Mucosa of gallbladder (tissue), 1 donor: ENCODE measurements around the gene ZNF705A. TPM values are rescaled to one million over a fixed set of nuclear protein-coding genes. Genes with fewer than 3 reads are reported as not detected.
"Not testable (repeated sequence)": the region's sequence is repeated elsewhere in the genome, so short reads cannot be mapped to it uniquely, and the experiment has no call there.

Source experiments
- DNase-seq: peaks from one replicate; pipeline ENCODE4 v3.0.0-alpha.2; 2020; ENCODE audit warnings: low spot score
- total RNA-seq: library from RNA; stranded (reverse); gene quantifications from one replicate; pipeline ENCODE4 v1.2.1, GENCODE V29; 2021
- donor health status: DM: no; HTN: no; CAD: no.

ZNF705A gene
- total RNA-seq, result not detected

GRCh38 chr12:8156845-8157244 is at the start of gene ZNF705A:
ZNF705A (plus strand) TSS chr12:8157015; CDS start chr12:8172626, 15,611 bp downstream.
- no peak for DNase-seq

DNA sequence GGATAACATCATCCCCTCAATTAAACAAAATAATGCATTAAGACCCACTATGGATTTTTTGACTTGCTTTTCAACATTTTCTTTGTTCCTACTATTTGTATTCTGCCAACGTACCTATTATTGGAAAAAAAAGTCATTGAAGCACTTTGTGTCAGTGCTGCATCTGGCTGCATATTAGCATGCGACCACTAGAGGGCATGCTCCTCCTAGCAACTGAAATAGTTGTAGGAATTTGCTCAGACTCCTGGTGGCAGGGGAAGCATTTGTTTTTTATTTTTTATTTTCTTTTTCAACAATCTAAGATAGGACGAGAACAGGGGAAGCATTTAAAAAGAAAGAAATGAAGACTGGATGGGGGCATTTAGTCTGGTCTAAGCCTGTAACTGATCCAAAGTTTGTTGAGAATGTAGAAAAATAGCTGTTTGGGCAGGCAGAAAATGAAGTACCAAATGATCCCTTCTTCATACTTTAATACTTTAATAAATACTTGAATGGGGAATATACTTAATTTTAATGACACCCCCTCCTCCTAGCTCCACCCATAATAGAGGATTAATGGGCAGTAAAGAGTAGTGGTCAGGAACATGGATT is 47.9 kb upstream of the ZNF705A start:
- DNase-seq, result peak; percentile 82

DNA sequence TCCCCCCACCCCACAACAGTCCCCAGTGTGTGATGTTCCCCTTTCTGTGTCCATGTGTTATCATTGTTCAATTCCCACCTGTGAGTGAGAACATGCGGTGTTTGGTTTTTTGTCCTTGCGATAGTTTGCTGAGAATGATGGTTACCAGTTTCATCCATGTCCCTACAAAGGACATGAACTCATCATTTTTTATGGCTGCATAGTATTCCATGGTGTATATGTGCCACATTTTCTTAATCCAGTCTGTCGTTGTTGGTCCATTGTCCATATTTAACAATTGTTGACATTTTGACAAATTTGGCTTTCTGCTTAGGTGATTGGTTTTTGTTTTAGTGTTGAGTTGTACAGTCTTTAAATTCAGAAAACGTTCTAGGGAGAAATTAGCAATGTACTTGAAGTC is 43.7 kb upstream of the ZNF705A start:
- not testable (repeated sequence) for DNase-seq

DNA sequence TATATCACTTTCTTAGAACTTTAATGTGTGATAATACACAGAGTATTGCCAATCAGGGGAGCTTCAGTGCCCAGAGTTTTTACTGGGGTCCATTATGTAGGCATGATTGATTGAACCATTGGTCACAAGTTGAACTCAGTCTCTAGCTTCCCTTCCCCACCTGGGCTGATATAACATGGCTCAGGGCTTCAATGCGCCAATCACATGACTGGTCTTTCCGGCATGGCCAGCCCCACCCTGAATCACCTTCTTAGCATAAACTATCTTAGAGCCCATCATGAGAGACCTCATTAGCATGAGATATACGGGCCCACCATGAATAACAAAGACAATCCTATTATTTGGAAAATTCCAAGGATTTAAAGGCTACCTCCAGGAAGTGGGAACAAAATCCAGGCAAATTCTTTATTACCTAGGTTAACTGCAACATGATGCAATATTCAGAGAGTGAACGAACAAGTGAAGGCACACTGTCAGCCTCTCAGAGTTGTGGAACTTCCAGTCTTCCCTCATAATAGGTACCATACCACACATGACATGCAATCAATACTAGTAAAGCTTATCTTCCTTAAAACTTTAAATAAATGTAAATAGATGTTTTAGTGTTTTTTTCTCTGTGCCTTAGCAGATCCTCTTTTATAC is 36.6 kb upstream of the ZNF705A start:
- no peak for DNase-seq

DNA sequence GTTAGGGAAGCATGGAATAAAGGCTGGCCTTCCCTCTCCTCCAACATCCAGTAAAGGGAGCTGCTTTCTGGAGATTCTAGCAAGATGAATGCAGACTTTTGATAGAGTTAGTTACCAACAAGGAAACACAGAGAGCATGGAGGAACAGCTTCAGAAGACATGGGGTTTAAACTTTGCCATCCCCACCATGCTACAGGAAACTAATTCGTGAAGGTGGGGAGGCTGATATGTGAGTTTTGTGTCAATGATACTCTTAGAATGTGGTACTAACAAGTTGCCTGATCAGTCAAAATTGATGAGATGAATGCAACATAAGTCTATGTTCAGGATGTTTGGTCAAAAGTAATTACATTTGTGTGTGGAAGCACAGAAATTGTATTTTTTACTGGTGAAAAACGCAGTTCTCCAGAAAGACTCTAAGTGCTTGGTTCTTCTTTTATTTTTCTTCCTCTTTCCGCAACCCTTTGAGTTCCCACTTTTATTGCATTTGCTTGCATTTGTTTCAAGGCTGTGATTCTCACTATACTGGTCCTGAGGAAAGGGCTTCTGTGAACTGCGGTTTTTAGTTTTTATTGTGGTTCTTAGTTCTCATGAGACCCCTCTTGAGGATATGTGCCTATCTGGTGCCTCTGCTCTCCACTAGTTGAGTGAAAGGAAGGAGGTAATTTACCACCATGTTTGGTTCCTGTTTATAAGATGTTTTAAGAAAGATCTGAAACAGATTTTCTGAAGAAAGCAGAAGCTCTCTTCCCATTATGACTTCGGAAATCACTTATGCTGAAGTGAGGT is 33.5 kb upstream of the ZNF705A start, which contains the start of gene CLEC4A:
Gene CLEC4A, plus strand, starts transcription at position 494 of the 789 bp plus-strand sequence. Its CDS starts 262 bp downstream, at position 756.
- DNase-seq, result no peak

GRCh38 chr12:8127138-8127537 is 29.7 kb upstream of the ZNF705A start:
- DNase-seq, result no peak

DNA sequence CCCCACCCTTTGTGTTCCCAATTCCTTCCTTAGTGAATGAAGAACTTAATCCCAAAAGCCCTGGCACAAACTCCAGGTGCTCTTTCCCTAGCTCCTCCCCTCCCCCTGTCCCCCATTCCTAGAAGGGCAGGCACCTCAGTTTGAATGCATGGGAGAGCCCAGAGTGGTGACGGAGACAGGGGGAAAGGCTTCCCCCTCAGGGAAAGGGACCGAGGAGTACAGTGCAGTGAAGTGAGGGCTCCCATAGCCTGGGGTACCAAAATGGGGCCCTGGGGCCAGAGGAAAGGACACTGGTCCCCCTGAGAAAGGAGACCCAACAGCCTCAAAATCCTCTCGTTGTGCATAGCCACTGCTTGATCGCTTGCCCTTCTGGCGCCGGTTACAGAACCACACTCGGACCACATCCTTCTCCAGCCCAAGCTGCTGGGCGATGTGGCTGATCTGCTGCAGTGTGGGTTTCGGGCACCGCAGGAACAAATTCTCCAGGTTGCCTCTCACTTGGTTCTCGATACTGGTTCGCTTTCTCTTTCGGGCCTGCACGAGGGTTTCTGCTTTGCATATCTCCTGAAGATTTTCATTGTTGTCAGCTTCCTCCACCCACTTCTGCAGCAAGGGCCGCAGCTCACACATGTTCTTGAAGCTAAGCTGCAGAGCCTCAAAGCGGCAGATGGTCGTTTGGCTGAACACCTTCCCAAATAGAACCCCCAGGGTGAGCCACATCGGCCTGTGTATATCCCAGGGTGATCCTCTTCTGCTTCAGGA is 23.0 kb upstream of the ZNF705A start:
- not testable (repeated sequence) for DNase-seq

- DNase-seq, result not testable (repeated sequence)
These were observed 22.4 kb upstream of the ZNF705A start for GRCh38 chr12:8134398-8134930.

DNA sequence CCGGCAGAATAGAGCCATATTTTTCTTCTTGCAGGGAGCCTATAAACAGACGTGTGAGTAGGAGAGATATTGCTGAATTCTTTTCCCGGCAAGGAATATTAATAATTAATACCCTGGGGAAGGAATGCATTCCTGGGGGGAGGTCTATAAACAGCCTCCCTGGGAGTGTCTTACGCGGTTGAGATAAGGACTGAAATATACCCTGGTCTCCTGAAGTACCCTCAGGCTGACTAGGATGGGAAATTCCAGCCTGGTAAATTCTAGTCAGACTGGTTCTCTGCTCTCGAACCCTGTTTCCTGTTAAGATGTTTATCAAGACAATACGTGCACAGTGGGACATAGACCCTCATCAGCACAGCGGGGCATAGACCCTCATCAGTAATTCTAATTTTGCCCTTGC is 15.2 kb upstream of the ZNF705A start:
- DNase-seq, result not testable (repeated sequence)

GRCh38 chr12:8143261-8143660 is 13.6 kb upstream of the ZNF705A start:
- DNase-seq, result no peak

DNA sequence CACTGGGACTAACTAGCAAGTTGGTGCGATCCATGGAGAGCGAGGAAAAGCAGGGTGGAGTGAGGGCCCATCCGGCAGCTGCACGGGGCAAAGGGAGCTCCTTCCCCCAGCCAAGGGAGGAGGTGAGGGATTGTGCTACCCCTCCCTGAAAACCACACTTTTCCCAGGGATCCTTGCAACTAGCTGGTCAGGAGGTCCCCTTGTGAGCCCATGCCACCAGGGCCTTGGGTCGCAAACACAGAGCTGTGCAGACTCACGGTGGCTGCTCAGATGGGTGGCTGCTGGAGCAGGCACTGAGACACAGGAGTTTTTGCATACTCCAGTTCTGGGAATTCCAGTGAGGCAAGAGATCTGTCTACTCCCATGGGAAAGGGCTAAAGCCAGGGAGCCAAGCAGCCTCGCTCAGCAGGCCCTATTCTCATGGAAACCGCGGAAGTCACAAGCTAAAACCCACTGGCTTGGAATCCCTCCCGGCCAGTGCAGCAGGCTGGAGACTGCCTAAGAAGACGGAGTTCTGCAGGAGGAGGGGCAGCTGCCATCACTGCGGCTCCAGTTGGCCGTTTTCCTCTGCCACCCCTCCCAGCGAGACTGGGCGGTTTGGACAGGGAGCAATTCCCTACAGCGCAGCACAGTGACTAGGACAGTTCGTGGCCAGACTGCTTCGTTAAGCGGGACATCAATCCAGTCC is 10.9 kb upstream of the ZNF705A start:
- peak; percentile 62 for DNase-seq

- DNase-seq, result no peak
These were observed 10.4 kb upstream of the ZNF705A start for GRCh38 chr12:8146442-8146771.

GRCh38 chr12:8154526-8154925 is 2.3 kb upstream of the ZNF705A start:
- DNase-seq, result no peak

DNA sequence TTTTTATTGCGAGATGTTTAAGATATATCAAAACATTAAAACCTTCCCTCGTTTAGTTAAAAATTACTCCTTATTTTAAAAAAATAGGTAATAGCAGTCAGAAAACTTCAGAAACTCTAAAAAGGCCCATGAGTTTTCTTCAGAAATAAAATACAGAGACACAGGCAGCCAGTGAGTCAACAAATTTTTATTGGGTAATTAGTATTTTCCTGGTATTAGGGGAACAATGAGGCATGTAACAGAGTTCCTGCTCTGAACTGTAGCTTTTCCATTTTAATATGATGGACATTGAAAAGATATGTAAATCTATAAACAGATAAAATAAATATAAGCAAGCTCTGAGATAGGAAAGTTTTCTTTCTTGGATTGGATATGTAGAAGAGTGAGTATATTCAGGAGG is 399 bp upstream of the ZNF705A start:
- DNase-seq, result no peak

GRCh38 chr12:8157484-8158198 is 826 bp downstream of the ZNF705A start:
- DNase-seq, result no peak

DNA sequence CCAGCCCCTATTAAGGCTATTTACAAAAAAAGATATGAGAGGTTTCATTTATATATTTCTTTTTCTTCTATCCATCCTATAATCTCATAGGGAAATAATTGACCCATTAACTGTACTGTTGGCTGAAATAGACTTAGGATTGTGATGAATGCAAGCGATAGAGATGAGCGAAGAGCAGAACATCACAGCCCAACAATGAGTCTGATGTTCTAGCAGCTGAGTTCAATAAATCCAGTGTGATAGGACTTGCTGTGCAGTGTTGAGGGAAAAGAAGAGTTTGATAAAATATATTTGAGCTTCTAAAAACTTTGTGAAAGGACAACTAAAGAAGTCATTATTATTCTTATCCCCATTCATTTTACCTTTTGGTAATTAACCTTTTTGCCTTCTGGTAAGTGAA is 16.1 kb downstream of the ZNF705A start:
- DNase-seq, result not testable (repeated sequence)

GRCh38 chr12:8179989-8180585 is 23.3 kb downstream of the ZNF705A start:
- DNase-seq, result peak; percentile 67

GRCh38 chr12:8181271-8181670 is 24.5 kb downstream of the ZNF705A start:
- DNase-seq, result not testable (repeated sequence)

- not testable (repeated sequence) for DNase-seq
These were observed 26.1 kb downstream of the ZNF705A start for GRCh38 chr12:8182923-8183322.

GRCh38 chr12:8183346-8183745 is 26.5 kb downstream of the ZNF705A start:
- DNase-seq, result not testable (repeated sequence)
